ENCODE measurements around the gene MYO5B.

- no peak for TF ChIP-seq POLR2A (IDR thresholded peaks at IDR 0.05)
- no peak for TF ChIP-seq CTCF (IDR thresholded peaks at IDR 0.05)
Observed at GRCh38 chr18:50060822-50061221, 134.1 kb downstream of the MYO5B start.

All from esophagus squamous epithelium (tissue), 4 donors.